ENCODE measurements around the gene CERK. TPM values are rescaled to one million over a fixed set of nuclear protein-coding genes. Genes with fewer than 3 reads are reported as not detected.

The CERK gene
- total and polyA plus RNA-seq, 4 donors, result 7.9 to 24.3 (median 10.2) TPM

GRCh38 chr22:46746620-46747019 lies 8.6 kb upstream of the CERK start:
- WGBS, result 94% methylated on average over 11 of the region's 11 CpGs
- Histone ChIP-seq H3K27me3 (ENCODE audit: control insufficient read depth in 4 of 4, insufficient read depth in 4 of 4, low read length in 3 of 4) (no peaks in the 10 kb centered on the region), H3K9me3 (ENCODE audit: control insufficient read depth in 4 of 4, low read length in 3 of 4) (no peaks in the 10 kb centered on the region), H3K27ac (ENCODE audit: low read depth in 1 of 2, low read length in 2 of 2) (no peak overlapping the region), H3K4me3 (ENCODE audit: low read depth in 1 of 3, low read length in 3 of 3) (no peak overlapping the region), H3K9ac (ENCODE audit: low read depth in 1 of 2, low read length in 2 of 2) (no peak overlapping the region), H3K4me1 (ENCODE audit: control insufficient read depth in 4 of 4, insufficient read depth in 4 of 4, low read length in 3 of 4) (peaks cover 22 to 46% (median 31%) of the 10 kb centered on the region in 4 donors), H3K36me3 (ENCODE audit: control insufficient read depth in 4 of 4, insufficient read depth in 3 of 4, low read depth in 1 of 4, low read length in 3 of 4) (no peaks in the 10 kb centered on the region)
- TF ChIP-seq SP1 (IDR thresholded peaks at IDR 0.05), result no peak
- DNase-seq (ENCODE audit: low spot score), result no peak

- Histone ChIP-seq H3K27me3 (ENCODE audit: control insufficient read depth in 4 of 4, insufficient read depth in 4 of 4, low read length in 3 of 4) (no peaks in the 10 kb centered on the region), H3K9ac (ENCODE audit: low read depth in 1 of 2, low read length in 2 of 2) (no peak overlapping the region), H3K4me3 (ENCODE audit: low read depth in 1 of 3, low read length in 3 of 3) (no peak overlapping the region), H3K9me3 (ENCODE audit: control insufficient read depth in 4 of 4, low read length in 3 of 4) (no peaks in the 10 kb centered on the region), H3K36me3 (ENCODE audit: control insufficient read depth in 4 of 4, insufficient read depth in 3 of 4, low read depth in 1 of 4, low read length in 3 of 4) (no peaks in the 10 kb centered on the region), H3K27ac (ENCODE audit: low read depth in 1 of 2, low read length in 2 of 2) (no peak overlapping the region), H3K4me1 (ENCODE audit: control insufficient read depth in 4 of 4, insufficient read depth in 4 of 4, low read length in 3 of 4) (peaks cover 20 to 46% (median 32%) of the 10 kb centered on the region in 4 donors)
- WGBS, result 90% methylated on average over 5 of the region's 5 CpGs
- no peak for TF ChIP-seq RAD21 (IDR thresholded peaks at IDR 0.05)
- no peak for TF ChIP-seq RXRA (IDR thresholded peaks at IDR 0.05)
- no peak for TF ChIP-seq NR2F2 (IDR thresholded peaks at IDR 0.05)
- TF ChIP-seq, protein P1, sequence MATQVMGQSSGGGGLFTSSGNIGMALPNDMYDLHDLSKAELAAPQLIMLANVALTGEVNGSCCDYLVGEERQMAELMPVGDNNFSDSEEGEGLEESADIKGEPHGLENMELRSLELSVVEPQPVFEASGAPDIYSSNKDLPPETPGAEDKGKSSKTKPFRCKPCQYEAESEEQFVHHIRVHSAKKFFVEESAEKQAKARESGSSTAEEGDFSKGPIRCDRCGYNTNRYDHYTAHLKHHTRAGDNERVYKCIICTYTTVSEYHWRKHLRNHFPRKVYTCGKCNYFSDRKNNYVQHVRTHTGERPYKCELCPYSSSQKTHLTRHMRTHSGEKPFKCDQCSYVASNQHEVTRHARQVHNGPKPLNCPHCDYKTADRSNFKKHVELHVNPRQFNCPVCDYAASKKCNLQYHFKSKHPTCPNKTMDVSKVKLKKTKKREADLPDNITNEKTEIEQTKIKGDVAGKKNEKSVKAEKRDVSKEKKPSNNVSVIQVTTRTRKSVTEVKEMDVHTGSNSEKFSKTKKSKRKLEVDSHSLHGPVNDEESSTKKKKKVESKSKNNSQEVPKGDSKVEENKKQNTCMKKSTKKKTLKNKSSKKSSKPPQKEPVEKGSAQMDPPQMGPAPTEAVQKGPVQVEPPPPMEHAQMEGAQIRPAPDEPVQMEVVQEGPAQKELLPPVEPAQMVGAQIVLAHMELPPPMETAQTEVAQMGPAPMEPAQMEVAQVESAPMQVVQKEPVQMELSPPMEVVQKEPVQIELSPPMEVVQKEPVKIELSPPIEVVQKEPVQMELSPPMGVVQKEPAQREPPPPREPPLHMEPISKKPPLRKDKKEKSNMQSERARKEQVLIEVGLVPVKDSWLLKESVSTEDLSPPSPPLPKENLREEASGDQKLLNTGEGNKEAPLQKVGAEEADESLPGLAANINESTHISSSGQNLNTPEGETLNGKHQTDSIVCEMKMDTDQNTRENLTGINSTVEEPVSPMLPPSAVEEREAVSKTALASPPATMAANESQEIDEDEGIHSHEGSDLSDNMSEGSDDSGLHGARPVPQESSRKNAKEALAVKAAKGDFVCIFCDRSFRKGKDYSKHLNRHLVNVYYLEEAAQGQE (IDR thresholded peaks at IDR 0.05), result no peak
- no peak for TF ChIP-seq ZBTB33 (IDR thresholded peaks at IDR 0.05)
- TF ChIP-seq, protein P2, sequence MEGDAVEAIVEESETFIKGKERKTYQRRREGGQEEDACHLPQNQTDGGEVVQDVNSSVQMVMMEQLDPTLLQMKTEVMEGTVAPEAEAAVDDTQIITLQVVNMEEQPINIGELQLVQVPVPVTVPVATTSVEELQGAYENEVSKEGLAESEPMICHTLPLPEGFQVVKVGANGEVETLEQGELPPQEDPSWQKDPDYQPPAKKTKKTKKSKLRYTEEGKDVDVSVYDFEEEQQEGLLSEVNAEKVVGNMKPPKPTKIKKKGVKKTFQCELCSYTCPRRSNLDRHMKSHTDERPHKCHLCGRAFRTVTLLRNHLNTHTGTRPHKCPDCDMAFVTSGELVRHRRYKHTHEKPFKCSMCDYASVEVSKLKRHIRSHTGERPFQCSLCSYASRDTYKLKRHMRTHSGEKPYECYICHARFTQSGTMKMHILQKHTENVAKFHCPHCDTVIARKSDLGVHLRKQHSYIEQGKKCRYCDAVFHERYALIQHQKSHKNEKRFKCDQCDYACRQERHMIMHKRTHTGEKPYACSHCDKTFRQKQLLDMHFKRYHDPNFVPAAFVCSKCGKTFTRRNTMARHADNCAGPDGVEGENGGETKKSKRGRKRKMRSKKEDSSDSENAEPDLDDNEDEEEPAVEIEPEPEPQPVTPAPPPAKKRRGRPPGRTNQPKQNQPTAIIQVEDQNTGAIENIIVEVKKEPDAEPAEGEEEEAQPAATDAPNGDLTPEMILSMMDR (IDR thresholded peaks at IDR 0.05; ENCODE audit: low read depth, low read length, missing input control), result no peak
- no peak for DNase-seq (ENCODE audit: low spot score)
These were observed 8.1 kb upstream of the CERK start for GRCh38 chr22:46746192-46746591.

DNA sequence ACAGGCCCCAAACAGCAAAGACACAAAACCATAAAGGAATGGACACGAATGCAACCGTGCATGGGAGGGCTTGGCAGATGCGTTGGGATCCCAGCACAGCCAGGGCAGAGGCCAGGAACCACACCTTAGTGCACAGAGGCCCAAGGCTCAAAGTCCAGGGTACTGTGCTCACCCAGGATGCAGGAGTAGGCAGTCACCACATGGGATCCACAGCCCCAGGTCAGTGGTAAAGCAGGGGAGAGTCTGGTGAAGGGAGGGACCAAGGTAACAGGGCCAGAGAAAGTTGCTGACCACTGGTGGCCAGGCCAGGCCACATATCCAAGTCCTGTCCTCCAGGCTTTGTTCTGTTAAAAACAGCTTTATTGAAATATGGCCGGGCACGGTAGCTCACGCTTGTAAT lies 6.5 kb upstream of the CERK start:
- H3K4me3 ChIP-seq (ENCODE audit: low read depth in 1 of 3, low read length in 3 of 3), result no peak overlapping the region
- no peak for DNase-seq (ENCODE audit: low spot score)
- H3K27me3 ChIP-seq (ENCODE audit: control insufficient read depth in 4 of 4, insufficient read depth in 4 of 4, low read length in 3 of 4), result no peaks in the 10 kb centered on the region
- H3K9ac ChIP-seq (ENCODE audit: low read depth in 1 of 2, low read length in 2 of 2), result no peak overlapping the region
- no peaks in the 10 kb centered on the region for H3K36me3 ChIP-seq (ENCODE audit: control insufficient read depth in 4 of 4, insufficient read depth in 3 of 4, low read depth in 1 of 4, low read length in 3 of 4)
- WGBS, result 64% methylated on average over 6 of the region's 6 CpGs
- H3K9me3 ChIP-seq (ENCODE audit: control insufficient read depth in 4 of 4, low read length in 3 of 4), result no peaks in the 10 kb centered on the region
- H3K27ac ChIP-seq (ENCODE audit: low read depth in 1 of 2, low read length in 2 of 2), result peak overlapping the region; percentile 44 to 45
- peaks cover 14 to 45% (median 28%) of the 10 kb centered on the region in 4 donors for H3K4me1 ChIP-seq (ENCODE audit: control insufficient read depth in 4 of 4, insufficient read depth in 4 of 4, low read length in 3 of 4)
- TF ChIP-seq RXRA (IDR thresholded peaks at IDR 0.05), result peak; percentile 91 to 96
- peak; percentile 96 for TF ChIP-seq HNF4G (IDR thresholded peaks at IDR 0.05)
- TF ChIP-seq EGR1 (IDR thresholded peaks at IDR 0.05; ENCODE audit: low read depth in 2 of 2), result peak in 1 of 2 donors; percentile 17
- TF ChIP-seq, protein P2 (IDR thresholded peaks at IDR 0.05; ENCODE audit: low read depth, low read length, missing input control), result peak; percentile 13
- TF ChIP-seq YY1 (IDR thresholded peaks at IDR 0.05), result peak; percentile 57
- TF ChIP-seq, protein P1 (IDR thresholded peaks at IDR 0.05), result peak; percentile 36
- peak in 1 of 2 donors; percentile 51 for TF ChIP-seq GABPA (IDR thresholded peaks at IDR 0.05 in 1 of 2, conservative IDR thresholded peaks at IDR 0.05 in 1 of 2)
- peak in 1 of 2 donors; percentile 65 for TF ChIP-seq JUND (IDR thresholded peaks at IDR 0.05)
- TF ChIP-seq TAF1 (conservative IDR thresholded peaks at IDR 0.05), result no peak
